AG09319 (cell line): ENCODE results near the gene IQCC.

ENCODE experiments used
- DNase-seq: peaks from one replicate; pipeline ENCODE4 v3.0.0-alpha.2; 2010; ENCODE audit warnings: low read depth; ENCODE audit errors: extremely low read depth
- CTCF ChIP-seq: IDR thresholded peaks from 2 replicates; pipeline ENCODE4 v1.5.1; 2011; ENCODE audit warnings: low read depth, mild to moderate bottlenecking, inconsistent platforms, low read length, moderate library complexity

IQCC gene

GRCh38 chr1:32250893-32251716 is 45.6 kb downstream of the IQCC start, which contains the start of gene LCK:
Gene LCK (plus strand): TSS chr1:32251265. CDS start chr1:32274330, 23,065 bp downstream.
- DNase-seq: no peak
- TF ChIP-seq CTCF: no peak

GRCh38 chr1:32255072-32256071 is 49.9 kb downstream of the IQCC start:
- DNase-seq: no peak
- no peak for TF ChIP-seq CTCF

- DNase-seq: no peak
- no peak for TF ChIP-seq CTCF
Observed at GRCh38 chr1:32256473-32257226, 51.2 kb downstream of the IQCC start.

- no peak for TF ChIP-seq CTCF
Observed at GRCh38 chr1:32257227-32257508, 51.7 kb downstream of the IQCC start.

More at GRCh38 chr1:32257227-32257508, 51.7 kb downstream of the IQCC start:
- no peak for DNase-seq
